ENCODE results near the gene CACNA1D.
A peak's percentile ranks its signal among the peaks of the same experiment; 100 is the strongest.
"Not testable (repeated sequence)": the region's sequence is repeated elsewhere in the genome, so short reads cannot be mapped to it uniquely, and the experiment has no call there.

The CACNA1D gene

DNA sequence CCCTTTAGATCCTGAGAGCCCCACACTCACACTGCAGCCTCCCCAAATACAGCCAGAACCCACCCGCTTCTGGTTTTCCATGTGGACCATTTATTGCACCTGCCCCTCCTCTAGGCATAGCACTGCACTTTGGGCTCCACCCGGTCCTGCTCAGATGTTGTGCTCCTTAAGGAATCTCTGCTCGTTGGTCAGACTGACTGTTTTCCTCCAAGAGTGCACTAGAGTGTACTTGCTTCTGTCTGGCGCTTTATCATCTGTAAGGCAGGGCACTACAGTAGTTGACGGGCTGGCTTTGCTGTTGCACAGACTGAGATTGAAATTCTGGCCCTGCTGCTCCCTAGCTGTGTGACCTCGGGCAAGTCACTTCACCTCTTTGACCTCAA lies 124.1 kb downstream of the CACNA1D start:
- no peak for DNase-seq

- DNase-seq: no peak
Observed at GRCh38 chr3:53618936-53619335, 124.5 kb downstream of the CACNA1D start.

GRCh38 chr3:53624061-53624857 lies 129.8 kb downstream of the CACNA1D start:
- DNase-seq: peak; percentile 2

DNA sequence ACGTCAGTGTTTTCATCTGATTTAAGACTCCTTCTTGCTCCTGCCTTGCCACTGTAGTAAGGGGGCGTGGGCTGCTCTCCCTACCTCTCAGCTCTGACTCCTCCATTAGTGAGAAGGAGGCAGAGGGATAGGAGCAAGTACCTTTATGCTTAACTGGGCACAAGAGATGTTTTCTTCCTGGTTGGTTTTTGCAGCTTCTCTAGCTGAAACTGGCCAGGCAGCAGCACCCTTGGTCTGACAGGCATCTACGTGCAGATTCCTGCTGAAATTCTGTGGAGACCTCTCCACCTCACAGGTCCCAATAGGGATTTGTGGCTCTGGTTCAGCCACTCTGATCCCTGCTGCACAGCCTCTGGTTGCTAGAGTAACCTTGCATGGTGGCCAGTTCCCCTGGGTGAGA lies 132.5 kb downstream of the CACNA1D start:
- no peak for DNase-seq

DNA sequence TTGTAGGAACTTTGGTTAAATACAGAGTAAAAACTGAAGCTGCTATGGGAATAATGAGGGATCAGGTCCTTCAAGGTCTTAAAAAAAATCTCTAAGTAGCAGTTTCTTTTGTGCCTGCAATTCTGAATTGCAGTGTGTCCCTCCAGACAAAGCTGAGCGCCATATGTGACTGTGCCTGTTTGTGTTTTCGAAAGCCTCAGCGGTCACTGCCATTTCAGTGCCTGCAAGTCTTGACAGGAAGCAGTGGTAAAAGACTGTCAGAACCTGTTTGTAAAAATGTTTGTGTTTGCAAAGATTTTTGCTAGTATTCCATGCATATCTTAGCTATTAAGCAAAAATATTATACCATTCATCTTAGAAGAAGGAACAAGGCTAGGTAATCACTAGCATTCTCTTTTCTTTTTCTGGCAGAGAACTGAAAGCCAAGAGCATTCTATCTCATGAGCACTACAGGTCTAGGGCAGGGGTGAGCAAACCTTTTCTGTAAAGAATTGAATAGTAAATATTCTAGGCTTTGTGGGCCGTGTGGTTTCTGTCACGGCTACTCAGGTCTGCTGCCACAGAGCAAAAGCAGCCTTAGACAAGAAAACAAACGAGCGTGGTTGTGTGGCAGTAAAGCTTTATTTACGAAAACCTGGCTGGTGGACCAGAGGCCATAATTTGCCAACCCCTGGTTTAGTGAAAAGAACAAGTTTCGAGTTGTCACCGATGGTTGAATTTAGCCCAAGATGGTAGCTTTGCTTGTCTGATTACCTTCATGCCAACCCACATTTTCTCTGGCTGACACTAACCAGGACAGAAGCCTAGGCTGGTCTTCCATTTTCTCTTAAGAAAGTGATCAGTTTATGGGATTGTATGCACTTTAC lies 134.4 kb downstream of the CACNA1D start:
- DNase-seq: peak; percentile 15

DNA sequence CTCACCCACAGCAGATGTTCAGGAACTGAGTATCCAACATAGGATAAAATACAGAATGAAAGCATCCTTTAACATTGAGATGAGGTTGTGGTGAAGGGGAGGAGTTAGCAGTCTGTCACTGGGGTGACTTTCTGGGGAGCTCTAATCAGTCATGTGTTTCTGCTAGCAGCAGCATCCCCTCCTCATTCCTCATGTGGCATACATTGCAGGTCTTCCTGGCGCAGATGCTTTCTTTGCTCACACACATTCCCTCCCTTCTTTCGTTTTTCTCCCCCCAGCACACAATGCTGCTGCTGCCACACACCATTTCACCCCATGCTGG lies 135.0 kb downstream of the CACNA1D start:
- no peak for DNase-seq

DNA sequence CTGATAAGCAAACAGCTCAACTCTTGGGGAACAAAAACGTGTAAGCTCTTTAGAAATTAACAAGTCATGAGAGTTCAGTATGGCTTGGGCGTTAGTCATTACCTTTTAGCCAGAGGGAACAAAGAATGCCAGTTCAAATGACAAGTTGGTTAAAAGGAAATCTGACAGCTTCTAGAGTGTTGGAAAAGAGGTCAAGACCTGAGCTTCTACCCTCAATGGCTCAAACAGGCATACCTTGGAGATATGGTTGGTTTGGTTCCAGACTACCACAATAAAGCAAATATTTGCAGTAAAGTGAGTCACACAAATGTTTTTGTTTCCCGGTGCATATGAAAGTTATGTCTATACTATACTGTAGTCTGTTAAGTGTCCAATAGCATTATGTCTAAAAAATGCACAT lies 136.1 kb downstream of the CACNA1D start:
- DNase-seq: no peak

DNA sequence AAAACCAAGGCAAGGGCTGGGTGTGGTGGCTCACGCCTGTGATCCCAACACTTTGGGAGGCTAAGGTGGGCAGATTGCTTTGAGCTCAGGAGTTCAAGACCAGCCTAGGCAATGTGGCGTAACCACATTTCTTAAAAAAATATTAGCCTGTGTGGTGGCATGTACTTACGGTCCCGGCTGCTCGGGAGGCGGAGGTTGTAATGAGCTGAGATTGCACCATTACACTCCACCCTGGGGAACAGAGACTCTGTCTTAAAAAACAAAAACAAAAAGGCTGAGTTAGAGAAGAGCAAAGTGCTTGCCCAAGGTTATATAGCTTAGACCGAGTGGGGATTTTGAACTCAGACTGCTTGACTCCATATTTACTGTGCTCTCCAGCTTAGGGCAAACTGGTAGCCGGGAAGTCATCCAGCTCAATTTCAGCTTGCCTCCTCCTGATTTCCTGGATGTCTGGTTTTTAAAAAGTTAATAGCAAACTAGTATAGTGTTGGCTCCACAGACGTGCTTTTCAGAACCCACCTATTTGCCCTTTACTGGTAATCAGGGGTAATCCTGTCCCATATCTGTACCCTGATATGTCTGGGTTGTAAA lies 138.9 kb downstream of the CACNA1D start:
- no peak for DNase-seq

GRCh38 chr3:53635041-53635440 lies 140.6 kb downstream of the CACNA1D start:
- DNase-seq: no peak

DNA sequence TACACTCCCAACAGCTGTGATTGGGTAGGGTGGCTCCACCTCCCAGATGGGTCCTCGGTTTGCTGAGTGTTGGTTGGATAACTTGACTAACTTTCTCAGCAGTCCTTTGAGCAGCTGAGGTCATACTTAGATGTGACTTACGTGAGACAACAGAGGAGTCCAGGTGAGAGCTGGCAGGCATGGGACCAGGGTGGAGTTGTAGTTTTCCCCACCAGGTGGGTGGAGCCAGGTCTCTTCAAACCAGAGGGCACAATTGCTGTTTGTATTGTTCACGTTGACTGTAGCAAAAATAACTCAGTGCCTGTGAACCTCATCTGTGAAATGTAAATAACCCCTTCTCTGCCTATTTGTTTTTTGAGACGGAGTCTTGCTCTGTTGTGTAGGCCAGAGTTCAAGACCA lies 144.4 kb downstream of the CACNA1D start:
- DNase-seq: not testable (repeated sequence)

DNA sequence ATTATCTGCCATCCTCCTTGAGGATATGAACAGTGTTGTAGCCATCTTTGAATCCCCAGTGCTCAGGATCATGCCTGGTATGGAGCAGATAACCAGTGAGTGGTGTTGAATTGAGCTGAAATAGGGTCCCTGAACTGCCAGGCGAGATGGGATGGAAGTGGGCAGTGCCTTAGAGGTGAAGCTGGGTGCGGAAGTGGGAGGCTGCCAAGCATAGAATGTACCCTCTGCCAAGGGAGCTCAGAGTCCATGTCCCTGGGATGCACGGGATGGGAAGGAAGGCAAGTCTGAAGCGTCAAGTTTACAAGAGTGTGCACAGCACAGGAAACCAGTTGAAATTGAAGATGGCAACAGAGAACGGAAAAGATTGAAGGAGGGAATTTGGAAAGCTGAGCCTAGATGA lies 147.0 kb downstream of the CACNA1D start:
- no peak for DNase-seq

- no peak for DNase-seq
Observed at GRCh38 chr3:53642211-53642610, 147.8 kb downstream of the CACNA1D start.

GRCh38 chr3:53643757-53644156 lies 149.3 kb downstream of the CACNA1D start:
- DNase-seq: peak; percentile 3

- no peak for DNase-seq
Observed at GRCh38 chr3:53645754-53646153, 151.3 kb downstream of the CACNA1D start.

DNA sequence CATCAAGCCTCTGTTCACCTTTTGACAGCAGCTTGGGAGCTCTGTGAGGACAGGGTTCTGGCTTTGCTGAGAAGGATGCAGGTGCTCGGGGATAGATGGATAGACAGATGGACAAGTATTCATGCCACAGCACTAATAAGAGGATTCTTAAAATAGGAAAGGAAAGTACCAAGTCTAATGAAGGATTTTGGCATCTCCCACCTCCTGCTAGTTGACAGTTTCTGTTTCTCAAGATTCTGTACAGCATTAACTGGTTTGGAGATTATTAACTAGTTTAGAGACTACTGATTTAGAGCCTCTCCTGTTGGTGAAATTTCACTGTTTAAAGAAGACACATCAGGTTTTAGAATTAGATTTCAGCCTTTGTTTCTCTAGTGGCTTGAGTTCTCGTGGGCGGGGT lies 152.3 kb downstream of the CACNA1D start:
- no peak for DNase-seq

DNA sequence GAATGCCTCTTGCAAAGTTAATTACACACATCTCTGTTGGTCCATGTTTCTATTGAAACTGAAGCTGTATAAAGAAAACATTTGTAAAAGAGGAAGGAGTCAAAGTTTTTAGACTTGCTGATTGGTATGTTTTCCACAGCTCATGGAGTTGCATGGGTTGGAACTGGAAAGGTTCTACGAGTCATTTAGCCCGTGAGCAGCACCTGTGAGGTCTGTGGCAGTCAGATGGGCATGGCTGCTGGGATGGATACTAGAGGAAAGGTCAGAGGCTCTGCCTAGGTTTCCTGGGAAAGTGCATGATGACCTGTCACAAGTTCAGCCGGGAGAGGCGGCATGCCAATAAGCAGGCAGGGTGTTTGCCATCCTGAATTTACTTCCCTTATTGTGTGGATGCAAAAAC lies 155.4 kb downstream of the CACNA1D start:
- no peak for DNase-seq

DNA sequence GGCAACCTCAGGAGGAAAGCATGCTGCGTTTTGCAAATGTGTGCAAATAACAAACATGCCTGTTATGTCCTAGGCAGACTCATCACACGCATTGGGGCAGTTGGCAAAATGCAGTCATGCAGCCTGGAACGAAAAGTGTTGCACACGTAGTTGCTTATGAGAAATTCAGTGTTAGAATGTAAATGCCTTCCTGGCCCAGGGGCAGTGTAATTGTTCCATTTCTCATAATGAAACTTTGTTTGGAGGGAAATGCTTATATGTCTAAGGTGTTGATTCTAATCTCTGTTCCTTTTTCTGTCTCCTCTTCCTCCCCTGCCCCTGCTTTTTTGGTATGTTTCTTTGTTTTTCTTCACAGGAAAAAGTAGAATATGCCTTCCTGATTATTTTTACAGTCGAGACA lies 156.0 kb downstream of the CACNA1D start:
- no peak for DNase-seq

DNA sequence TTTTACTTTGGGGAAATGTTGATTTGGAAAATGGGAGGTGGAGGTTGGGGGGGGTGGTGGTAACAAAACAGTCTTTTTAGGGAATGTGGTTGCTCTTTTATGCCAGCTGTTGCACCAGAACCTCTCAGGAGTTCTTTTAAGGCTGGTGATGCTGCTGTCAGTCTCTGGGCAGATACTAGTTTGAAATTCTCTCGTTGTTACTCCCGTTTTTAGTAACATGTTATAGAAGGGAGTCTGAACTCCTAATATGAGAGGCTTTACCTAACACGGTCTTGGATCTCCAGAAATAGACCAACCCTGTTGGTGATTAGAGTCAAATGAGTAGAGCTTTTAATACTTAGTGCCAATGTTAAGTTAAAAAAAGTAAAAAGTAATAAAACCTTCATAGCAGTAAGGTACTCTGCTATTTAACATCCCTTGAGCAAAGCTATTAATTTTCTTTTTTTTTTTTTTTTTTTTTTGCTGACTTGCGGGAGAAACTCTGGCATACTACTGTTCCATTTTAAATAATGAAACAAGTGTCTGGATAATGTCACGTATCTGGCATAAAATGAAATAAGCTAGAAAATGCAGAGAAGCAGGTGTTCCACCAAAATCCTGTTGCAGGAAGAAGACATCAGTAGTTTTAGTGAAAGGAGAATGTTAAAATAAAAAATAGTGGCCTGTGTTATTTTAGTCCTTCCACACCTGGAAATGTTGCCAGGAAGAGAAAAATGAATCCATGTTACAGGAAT lies 156.7 kb downstream of the CACNA1D start:
- DNase-seq: no peak

- DNase-seq: no peak
Observed at GRCh38 chr3:53651927-53652326, 157.5 kb downstream of the CACNA1D start.

- DNase-seq: no peak
Observed at GRCh38 chr3:53657651-53658050, 163.2 kb downstream of the CACNA1D start.

GRCh38 chr3:53658613-53659193 lies 164.3 kb downstream of the CACNA1D start:
- no peak for DNase-seq

- no peak for DNase-seq
Observed at GRCh38 chr3:53659996-53660395, 165.6 kb downstream of the CACNA1D start.

GRCh38 chr3:53661480-53661879 lies 167.1 kb downstream of the CACNA1D start:
- no peak for DNase-seq

All from NCI-H1694 (cell line).